CD8-positive, alpha-beta memory T cell (primary cell): ENCODE measurements around the gene UBE2Q1. TPM values are rescaled to one million over a fixed set of nuclear protein-coding genes. Genes with fewer than 3 reads are reported as not detected.
A peak's percentile ranks its signal among the peaks of the same experiment; 100 is the strongest.

Experiments used
- CTCF ChIA-PET: fragments of 350-600 bp; sonication (Branson Sonifier 250); formaldehyde crosslinking; loops from one replicate; lab custom pipeline; 2021; ENCODE audit warnings: antibody characterized with exemption; lab: Charles Lee
- POLR2A ChIA-PET: fragments of 350-600 bp; sonication (Branson Sonifier 250); formaldehyde crosslinking; loops from one replicate; lab custom pipeline; 2021; ENCODE audit warnings: antibody characterized with exemption; lab: Charles Lee
- DNase-seq, 5 donors: peaks; one replicate each; pipeline versions ENCODE4 v3.0.0 to v3.0.0-alpha.2; 2020 to 2022; ENCODE audit warnings: mixed read lengths in 1 of 5
- H3K27ac ChIP-seq: one replicate; pipeline ENCODE4 v1.7.0; 2013; ENCODE audit warnings: low read depth, mild to moderate bottlenecking, low read length, moderate library complexity
- H3K27me3 ChIP-seq: 2 replicates; pipeline ENCODE4 v1.7.0; 2013; ENCODE audit warnings: low read length, mild to moderate bottlenecking; ENCODE audit not compliant: insufficient read depth, poor library complexity, severe bottlenecking
- H3K36me3 ChIP-seq: 2 replicates; pipeline ENCODE4 v1.7.0; 2013; ENCODE audit warnings: mild to moderate bottlenecking, low read length, moderate library complexity; ENCODE audit not compliant: insufficient read depth
- H3K4me1 ChIP-seq: 2 replicates; pipeline ENCODE4 v1.7.0; 2013; ENCODE audit warnings: mild to moderate bottlenecking, low read length, moderate library complexity; ENCODE audit not compliant: insufficient read depth
- H3K4me3 ChIP-seq: 2 replicates; pipeline ENCODE4 v1.7.0; 2013; ENCODE audit warnings: mild to moderate bottlenecking, low read length
- H3K9me3 ChIP-seq: 2 replicates; pipeline ENCODE4 v1.7.0; 2013; ENCODE audit warnings: mild to moderate bottlenecking, low read length
- H3K27ac Mint-ChIP-seq, 8 donors: one replicate each; pipeline ENCODE4 v1.8.0; 2020 to 2021; ENCODE audit warnings: mixed read lengths in 8 of 8, mild to moderate bottlenecking in 6 of 8, inconsistent platforms in 3 of 8, moderate library complexity in 3 of 8
- H3K27me3 Mint-ChIP-seq, 2 donors: one replicate each; pipeline ENCODE4 v1.8.0; 2020 to 2021; ENCODE audit warnings: mixed read lengths in 2 of 2, mild to moderate bottlenecking in 1 of 2, moderate library complexity in 1 of 2
- H3K36me3 Mint-ChIP-seq, 3 donors: one replicate each; pipeline ENCODE4 v1.8.0; 2020 to 2021; ENCODE audit warnings: mixed read lengths in 3 of 3, inconsistent platforms in 1 of 3, mild to moderate bottlenecking in 1 of 3
- H3K4me1 Mint-ChIP-seq, 3 donors: one replicate each; pipeline ENCODE4 v1.8.0; 2020 to 2021; ENCODE audit warnings: mixed read lengths in 3 of 3, inconsistent platforms in 1 of 3, mild to moderate bottlenecking in 1 of 3
- H3K4me3 Mint-ChIP-seq, 7 donors: one replicate each; pipeline ENCODE4 v1.8.0; 2020 to 2021; ENCODE audit warnings: mixed read lengths in 7 of 7, mild to moderate bottlenecking in 6 of 7, moderate library complexity in 4 of 7, inconsistent platforms in 2 of 7
- H3K9me3 Mint-ChIP-seq, 5 donors: one replicate each; pipeline ENCODE4 v1.8.0; 2020 to 2022; ENCODE audit warnings: mixed read lengths in 5 of 5, mild to moderate bottlenecking in 3 of 5, moderate library complexity in 2 of 5, inconsistent platforms in 1 of 5
- polyA plus RNA-seq: library from polyadenylated mRNA; unstranded; fragments of 300-500 nt; fragmentation: Illumina TruSeq; gene quantifications from one replicate; pipeline ENCODE4 v1.2.3, GENCODE V29; 2021
- total RNA-seq, 2 experiments: library from RNA; stranded (reverse); gene quantifications; one replicate each; pipeline ENCODE4 v1.2.3, GENCODE V29; 2021

UBE2Q1 gene
- total and polyA plus RNA-seq, 3 experiments from 2014 or later: 16.2 to 97.8 (median 83.8) TPM

- Histone ChIP-seq H3K4me3 (no peak overlapping the region), H3K9me3 (no peaks in the 10 kb centered on the region), H3K27ac (no peak overlapping the region), H3K27me3 (no peaks in the 10 kb centered on the region), H3K4me1 (no peaks in the 10 kb centered on the region), H3K36me3 (peaks cover 44% of the 10 kb centered on the region)
- Mint-ChIP-seq H3K27me3 (no peaks in the 10 kb centered on the region), H3K4me3 (no peak overlapping the region), H3K4me1 (peaks cover 10 to 36% (median 25%) of the 10 kb centered on the region in 3 donors), H3K9me3 (no peaks in the 10 kb centered on the region), H3K36me3 (peaks cover 9 to 59% (median 25%) of the 10 kb centered on the region in 3 donors), H3K27ac (peak overlapping the region in 3 of 8 donors; percentile 42 to 73 (median 73))
- ChIA-PET POLR2A (no interaction called here), CTCF (interaction anchor here (2.5 kb wide), 1 partner anchor 70 kb away, joined by 6 read pairs; no protein-coding TSS in a partner anchor)
- no peak for DNase-seq
These were observed 9.2 kb downstream of the UBE2Q1 start for GRCh38 chr1:154549202-154549770.

GRCh38 chr1:154548028-154548427 is 10.4 kb downstream of the UBE2Q1 start:
- peak overlapping the region in 4 of 8 donors; percentile 15 to 84 (median 51) for H3K27ac Mint-ChIP-seq
- H3K27ac ChIP-seq: no peak overlapping the region
- CTCF ChIA-PET: interaction anchor here (3.0 kb wide), 1 partner anchor 68 kb away, joined by 23 read pairs; no protein-coding TSS in a partner anchor
- peaks cover 4 to 47% (median 16%) of the 10 kb centered on the region in 3 donors for H3K36me3 Mint-ChIP-seq
- H3K4me1 Mint-ChIP-seq: peaks cover 10 to 31% (median 19%) of the 10 kb centered on the region in 3 donors
- no peaks in the 10 kb centered on the region for H3K9me3 Mint-ChIP-seq
- POLR2A ChIA-PET: no interaction called here
- no peak overlapping the region for H3K4me3 Mint-ChIP-seq
- no peaks in the 10 kb centered on the region for H3K27me3 ChIP-seq
- H3K9me3 ChIP-seq: no peaks in the 10 kb centered on the region
- peaks cover 31% of the 10 kb centered on the region for H3K36me3 ChIP-seq
- DNase-seq: no peak
- no peak overlapping the region for H3K4me3 ChIP-seq
- no peaks in the 10 kb centered on the region for H3K4me1 ChIP-seq
- no peaks in the 10 kb centered on the region for H3K27me3 Mint-ChIP-seq

GRCh38 chr1:154547105-154547732 is 11.2 kb downstream of the UBE2Q1 start:
- Mint-ChIP-seq H3K36me3 (peaks cover 4 to 39% (median 14%) of the 10 kb centered on the region in 3 donors), H3K27me3 (peaks cover 0 to 1% of the 10 kb centered on the region in 2 donors), H3K27ac (peak overlapping the region in 1 of 8 donors; percentile 15), H3K9me3 (no peaks in the 10 kb centered on the region), H3K4me3 (no peak overlapping the region), H3K4me1 (peaks cover 10 to 31% (median 19%) of the 10 kb centered on the region in 3 donors)
- Histone ChIP-seq H3K4me1 (no peaks in the 10 kb centered on the region), H3K4me3 (no peak overlapping the region), H3K36me3 (peaks cover 23% of the 10 kb centered on the region), H3K27me3 (no peaks in the 10 kb centered on the region), H3K27ac (no peak overlapping the region), H3K9me3 (no peaks in the 10 kb centered on the region)
- ChIA-PET POLR2A (no interaction called here), CTCF (interaction anchor here (0.6 to 3.0 kb wide), 9 partner anchors 8 to 82 kb away, joined by 3 to 23 read pairs (median 4); no protein-coding TSS in a partner anchor)
- no peak for DNase-seq

GRCh38 chr1:154546264-154547063 is 12.0 kb downstream of the UBE2Q1 start:
- H3K27ac ChIP-seq: no peak overlapping the region
- peaks cover 10 to 31% (median 19%) of the 10 kb centered on the region in 3 donors for H3K4me1 Mint-ChIP-seq
- peaks cover 16% of the 10 kb centered on the region for H3K36me3 ChIP-seq
- CTCF ChIA-PET: interaction anchor here (0.6 to 3.0 kb wide), 10 partner anchors 9 to 276 kb away, joined by 3 to 23 read pairs (median 4); no protein-coding TSS in a partner anchor
- H3K27ac Mint-ChIP-seq: peak overlapping the region in 1 of 8 donors; percentile 6
- peak; percentile 18 to 66 (median 44) for DNase-seq
- H3K27me3 Mint-ChIP-seq: peaks cover 2 to 4% of the 10 kb centered on the region in 2 donors
- no peaks in the 10 kb centered on the region for H3K9me3 ChIP-seq
- no peak overlapping the region for H3K4me3 Mint-ChIP-seq
- no peak overlapping the region for H3K4me3 ChIP-seq
- H3K9me3 Mint-ChIP-seq: no peaks in the 10 kb centered on the region
- no peaks in the 10 kb centered on the region for H3K4me1 ChIP-seq
- no peaks in the 10 kb centered on the region for H3K27me3 ChIP-seq
- POLR2A ChIA-PET: no interaction called here
- H3K36me3 Mint-ChIP-seq: peaks cover 4 to 31% (median 10%) of the 10 kb centered on the region in 3 donors

- Histone ChIP-seq H3K9me3 (no peaks in the 10 kb centered on the region), H3K27me3 (no peaks in the 10 kb centered on the region), H3K4me1 (no peaks in the 10 kb centered on the region), H3K4me3 (no peak overlapping the region), H3K27ac (no peak overlapping the region), H3K36me3 (no peaks in the 10 kb centered on the region)
- ChIA-PET CTCF (interaction anchor here (1.3 kb wide), 1 partner anchor 62 kb away, joined by 4 read pairs; no protein-coding TSS in a partner anchor), POLR2A (no interaction called here)
- H3K9me3 Mint-ChIP-seq: no peaks in the 10 kb centered on the region
- no peak for DNase-seq
- no peaks in the 10 kb centered on the region for H3K36me3 Mint-ChIP-seq
- H3K27ac Mint-ChIP-seq: no peak overlapping the region
- no peak overlapping the region for H3K4me3 Mint-ChIP-seq
- H3K4me1 Mint-ChIP-seq: no peaks in the 10 kb centered on the region
- peaks cover 5 to 23% of the 10 kb centered on the region in 2 donors for H3K27me3 Mint-ChIP-seq
These were observed 17.2 kb downstream of the UBE2Q1 start for GRCh38 chr1:154541231-154541630.

GRCh38 chr1:154539486-154540483 is 18.7 kb downstream of the UBE2Q1 start:
- H3K4me3 ChIP-seq: no peak overlapping the region
- H3K27me3 Mint-ChIP-seq: peaks cover 6 to 30% of the 10 kb centered on the region in 2 donors
- H3K36me3 ChIP-seq: no peaks in the 10 kb centered on the region
- peaks cover 0 to under 1% (median 0%) of the 10 kb centered on the region in 3 donors for H3K36me3 Mint-ChIP-seq
- no peaks in the 10 kb centered on the region for H3K4me1 ChIP-seq
- DNase-seq: no peak
- no peak overlapping the region for H3K27ac ChIP-seq
- ChIA-PET POLR2A (no interaction called here), CTCF (no interaction called here)
- H3K27ac Mint-ChIP-seq: peak overlapping the region in 1 of 8 donors; percentile 52
- no peaks in the 10 kb centered on the region for H3K4me1 Mint-ChIP-seq
- no peaks in the 10 kb centered on the region for H3K27me3 ChIP-seq
- no peak overlapping the region for H3K4me3 Mint-ChIP-seq
- H3K9me3 Mint-ChIP-seq: no peaks in the 10 kb centered on the region
- H3K9me3 ChIP-seq: no peaks in the 10 kb centered on the region

GRCh38 chr1:154536570-154536969 is 21.9 kb downstream of the UBE2Q1 start:
- Mint-ChIP-seq H3K9me3 (no peaks in the 10 kb centered on the region), H3K36me3 (peaks cover 0 to 5% (median 0%) of the 10 kb centered on the region in 3 donors), H3K4me3 (no peak overlapping the region), H3K27ac (no peak overlapping the region), H3K4me1 (no peaks in the 10 kb centered on the region), H3K27me3 (peaks cover 12 to 38% of the 10 kb centered on the region in 2 donors)
- Histone ChIP-seq H3K27me3 (no peaks in the 10 kb centered on the region), H3K4me1 (no peaks in the 10 kb centered on the region), H3K36me3 (no peaks in the 10 kb centered on the region), H3K4me3 (no peak overlapping the region), H3K27ac (no peak overlapping the region), H3K9me3 (no peaks in the 10 kb centered on the region)
- CTCF ChIA-PET: no interaction called here
- POLR2A ChIA-PET: no interaction called here
- DNase-seq: no peak
